NCI-H748 (cell line): ENCODE measurements around the gene NMNAT1.
"Not testable (repeated sequence)": the region's sequence is repeated elsewhere in the genome, so short reads cannot be mapped to it uniquely, and the experiment has no call there.

ENCODE experiments used
- DNase-seq: peaks from one replicate; lab custom pipeline; 2025; ENCODE audit not compliant: unreplicated experiment; lab: John Stamatoyannopoulos, UW

The NMNAT1 gene

GRCh38 chr1:10014016-10014415, 70.7 kb downstream of the NMNAT1 start:
- DNase-seq = no peak

GRCh38 chr1:10019561-10019960, 76.3 kb downstream of the NMNAT1 start:
- no peak for DNase-seq

GRCh38 chr1:10020086-10020485, 76.8 kb downstream of the NMNAT1 start:
- DNase-seq = no peak

GRCh38 chr1:10020678-10021077, 77.4 kb downstream of the NMNAT1 start:
- DNase-seq = not testable (repeated sequence)

- DNase-seq = not testable (repeated sequence)
These were observed 78.7 kb downstream of the NMNAT1 start for GRCh38 chr1:10021992-10022391.

GRCh38 chr1:10022656-10023055, 79.4 kb downstream of the NMNAT1 start:
- DNase-seq = no peak

- no peak for DNase-seq
These were observed 82.1 kb downstream of the NMNAT1 start for GRCh38 chr1:10025354-10025753.

- DNase-seq = no peak
These were observed 83.8 kb downstream of the NMNAT1 start for GRCh38 chr1:10027027-10027426.

- DNase-seq = not testable (repeated sequence)
These were observed 85.8 kb downstream of the NMNAT1 start for GRCh38 chr1:10028956-10029500.

GRCh38 chr1:10031461-10031860, 88.2 kb downstream of the NMNAT1 start:
- DNase-seq = no peak

GRCh38 chr1:10032590-10033358, 89.5 kb downstream of the NMNAT1 start, which contains the start of gene UBE4B:
Gene UBE4B, plus strand, starts transcription at chr1:10032958. Its CDS starts 713 bp downstream, at chr1:10033671.
- peak; percentile 96 for DNase-seq

GRCh38 chr1:10033359-10033845, 90.1 kb downstream of the NMNAT1 start:
- DNase-seq = peak; percentile 58
